HCT116 (cell line): ENCODE measurements around the gene CDK5R1. TPM values are rescaled to one million over a fixed set of nuclear protein-coding genes. Genes with fewer than 3 reads are reported as not detected.

ENCODE experiments used
- ATAC-seq: fragments of 200-7000 bp; cut with Tn5 transposase; 2 replicates; pipeline ENCODE4 v1.9.1; 2020; ENCODE audit warnings: mild to moderate bottlenecking, moderate library complexity
- BruUV-seq: library from RNA; stranded (reverse); fragments of 400-500 nt; replicated peaks from 2 replicates; lab custom pipeline; 2021; lab: Mats Ljungman, UMichigan
- CTCF ChIA-PET: fragments of 300-600 bp; sonication (Branson Sonifier 250); formaldehyde crosslinking; loops from one replicate; lab custom pipeline; 2021; ENCODE audit warnings: antibody characterized with exemption; lab: Charles Lee
- POLR2A ChIA-PET: fragments of 300-600, 350-600 bp; sonication (Branson Sonifier 250); formaldehyde crosslinking; loops from one replicate; lab custom pipeline; 2021; ENCODE audit warnings: antibody characterized with exemption; lab: Charles Lee
- RAD21 ChIA-PET, 2 experiments: fragments of 300-600 bp; sonication (Branson Sonifier 250); formaldehyde crosslinking; loops; one replicate each; lab custom pipeline; 2023; ENCODE audit warnings: low total read pairs in 2 of 2; ENCODE audit not compliant: uncharacterized antibody in 2 of 2, unreplicated experiment in 2 of 2, low non-redundant PET in 1 of 2; lab: Charles Lee
- DNase-seq: peaks from one replicate; pipeline ENCODE4 v3.0.0-alpha.2; 2010; ENCODE audit warnings: low read depth, low spot score
- H2AFZ ChIP-seq: fragments of 200-600 bp; shearing (Covaris generic), sonication (generic); 2 replicates; pipeline ENCODE4 v1.6.1; 2017; ENCODE audit warnings: low read depth, mixed run types, mixed read lengths, antibody characterized with exemption, low read length; ENCODE audit not compliant: poor library complexity, severe bottlenecking
- H3K27ac ChIP-seq: 2 replicates; pipeline ENCODE4 v1.5.1; 2012; ENCODE audit warnings: low read depth, low read length
- H3K27me3 ChIP-seq: fragments of 200-600 bp; sonication (generic); 2 replicates; pipeline ENCODE4 v1.6.1; 2016; ENCODE audit warnings: mixed run types, low read length, mixed read lengths; ENCODE audit not compliant: insufficient read depth
- H3K36me3 ChIP-seq, 2 experiments: fragments of 200-500 bp in 1 of 2; fragments of 200-600 bp in 1 of 2; sonication (Bioruptor generic) in 1 of 2; sonication (generic) in 1 of 2; 2 replicates each; pipeline versions ENCODE4 v1.5.1 to v1.6.1; 2014 to 2016; ENCODE audit warnings: low read length in 2 of 2, inconsistent platforms in 1 of 2, mixed read lengths in 1 of 2, mixed run types in 1 of 2; ENCODE audit not compliant: insufficient read depth in 2 of 2, control insufficient read depth in 1 of 2
- H3K4me1 ChIP-seq, 2 experiments: fragments of 200-600 bp in 1 of 2; sonication (generic) in 1 of 2; 2 replicates each; pipeline versions ENCODE4 v1.5.1 to v1.6.1; 2012 to 2017; ENCODE audit warnings: low read length in 2 of 2, inconsistent platforms in 1 of 2, mild to moderate bottlenecking in 1 of 2, mixed read lengths in 1 of 2, mixed run types in 1 of 2, moderate library complexity in 1 of 2; ENCODE audit not compliant: insufficient read depth in 2 of 2, control insufficient read depth in 1 of 2
- H3K4me2 ChIP-seq: fragments of 200-600 bp; sonication (generic); 2 replicates; pipeline ENCODE4 v1.6.1; 2017; ENCODE audit warnings: mixed run types, low read length, mixed read lengths
- H3K4me3 ChIP-seq, 2 experiments: fragments of 200-600 bp in 1 of 2; sonication (generic) in 1 of 2; replicated peaks in 1 of 2; 2 replicates each; pipeline ENCODE4 v1.5.1; 2011 to 2016; ENCODE audit warnings: low read length in 2 of 2, control low read depth in 1 of 2, low read depth in 1 of 2, mild to moderate bottlenecking in 1 of 2, mixed read lengths in 1 of 2, mixed run types in 1 of 2
- H3K79me2 ChIP-seq: fragments of 200-600 bp; sonication (generic); 2 replicates; pipeline ENCODE4 v1.6.1; 2017; ENCODE audit warnings: mild to moderate bottlenecking, mixed run types, low read length, moderate library complexity, mixed read lengths; ENCODE audit not compliant: insufficient read depth
- H3K9ac ChIP-seq: fragments of 200-600 bp; sonication (generic); 2 replicates; pipeline ENCODE4 v1.6.1; 2016; ENCODE audit warnings: low read length, mixed read lengths
- H3K9me2 ChIP-seq: fragments of 200-600 bp; sonication (generic), shearing (Covaris generic); 2 replicates; pipeline ENCODE4 v1.6.1; 2017; ENCODE audit warnings: mixed run types, mild to moderate bottlenecking, moderate library complexity; ENCODE audit not compliant: insufficient read depth
- H3K9me3 ChIP-seq, 2 experiments: fragments of 200-500 bp in 1 of 2; fragments of 200-600 bp in 1 of 2; sonication (Bioruptor generic) in 1 of 2; sonication (generic) in 1 of 2; 2 replicates each; pipeline ENCODE4 v1.6.1; 2014 to 2017; ENCODE audit warnings: low read length in 2 of 2, mixed read lengths in 2 of 2, inconsistent platforms in 1 of 2, low read depth in 1 of 2, mild to moderate bottlenecking in 1 of 2, mixed run types in 1 of 2, moderate library complexity in 1 of 2; ENCODE audit not compliant: control insufficient read depth in 1 of 2, insufficient read depth in 1 of 2
- H4K20me1 ChIP-seq: fragments of 200-600 bp; sonication (generic), shearing (Covaris generic); 2 replicates; pipeline ENCODE4 v1.6.1; 2017; ENCODE audit warnings: mixed run types, mild to moderate bottlenecking, moderate library complexity; ENCODE audit not compliant: insufficient read depth
- CEBPB ChIP-seq: IDR thresholded peaks from 2 replicates; pipeline ENCODE4 v1.6.1; 2012; ENCODE audit warnings: low read depth
- EGR1 ChIP-seq: IDR thresholded peaks from 2 replicates; pipeline ENCODE4 v1.6.1; 2012; ENCODE audit warnings: low read depth
- ELF1 ChIP-seq: IDR thresholded peaks from 2 replicates; pipeline ENCODE4 v1.6.1; 2012; ENCODE audit warnings: low read depth, borderline replicate concordance
- JUND ChIP-seq: IDR thresholded peaks from 2 replicates; pipeline ENCODE4 v1.6.1; 2012
- POLR2AphosphoS5 ChIP-seq: IDR thresholded peaks from 2 replicates; pipeline ENCODE4 v1.6.1; 2011; ENCODE audit warnings: mild to moderate bottlenecking, low read depth, low read length, moderate library complexity
- RAD21 ChIP-seq: IDR thresholded peaks from 2 replicates; pipeline ENCODE4 v1.6.1; 2012; ENCODE audit warnings: low read depth, mild to moderate bottlenecking
- SIN3A ChIP-seq: IDR thresholded peaks from 2 replicates; pipeline ENCODE4 v1.6.1; 2012; ENCODE audit warnings: low read depth
- SP1 ChIP-seq: IDR thresholded peaks from 2 replicates; pipeline ENCODE4 v1.6.1; 2012; ENCODE audit warnings: low read depth
- TCF7L2 ChIP-seq: IDR thresholded peaks from 2 replicates; pipeline ENCODE4 v1.7.0; 2011; ENCODE audit warnings: borderline replicate concordance, inconsistent platforms; ENCODE audit not compliant: insufficient read depth, insufficient read length; ENCODE audit errors: extremely low read depth
- YY1 ChIP-seq: IDR thresholded peaks from 2 replicates; pipeline ENCODE4 v1.6.1; 2011; ENCODE audit warnings: low read length, low read depth, moderate library complexity, mild to moderate bottlenecking; ENCODE audit not compliant: insufficient replicate concordance; ENCODE audit errors: extremely low read depth
- ZNF274 ChIP-seq: fragments of 200-500 bp; sonication (Bioruptor generic); IDR thresholded peaks from 2 replicates; pipeline ENCODE4 v1.6.1; 2014; ENCODE audit warnings: mild to moderate bottlenecking, low read depth, low read length, inconsistent platforms
- intact Hi-C: fragments of 100-400 bp; cut with micrococcal nuclease; formaldehyde crosslinking; loops from 2 replicates; pipeline ENCODE4 v1.10.0; 2022
- total RNA-seq: library from RNA; stranded (reverse); gene quantifications from one replicate; pipeline ENCODE4 v1.2.1, GENCODE V29; 2021; ENCODE audit not compliant: unreplicated experiment
- TF ChIP-seq, protein P1 (sequence below): IDR thresholded peaks from 2 replicates; pipeline ENCODE4 v1.6.1; 2012
- TF ChIP-seq, protein P2 (sequence below), 3 experiments: fragments of 200-600 bp in 1 of 3; sonication (generic) in 1 of 3; IDR thresholded peaks in 2 of 3; conservative IDR thresholded peaks in 1 of 3; 2 replicates each; pipeline ENCODE4 v1.5.1; 2012 to 2017; ENCODE audit warnings: low read depth in 2 of 3, low read length in 2 of 3, antibody characterized with exemption in 1 of 3, borderline replicate concordance in 1 of 3, control low read depth in 1 of 3, mild to moderate bottlenecking in 1 of 3, mixed read lengths in 1 of 3, mixed run types in 1 of 3, moderate library complexity in 1 of 3; ENCODE audit not compliant: insufficient read depth in 1 of 3

Gene CDK5R1
- total RNA-seq, 1 experiment from 2014 or later = 5.4 TPM

GRCh38 chr17:32504166-32504990 is 17.6 kb downstream of the CDK5R1 start:
- H3K9ac ChIP-seq = no peak overlapping the region; the same call in 1 of the 2 replicates
- H3K27me3 ChIP-seq = no peaks in the 10 kb centered on the region
- H3K9me2 ChIP-seq = no peaks in the 10 kb centered on the region
- DNase-seq (no peak), ATAC-seq (peak; percentile 61; the same call in 1 of the 2 replicates)
- ChIA-PET RAD21 (no interaction called here), CTCF (no interaction called here), POLR2A (no interaction called here)
- peaks cover 16 to 24% of the 10 kb centered on the region in 2 experiments for H3K4me1 ChIP-seq
- H3K36me3 ChIP-seq = no peaks in the 10 kb centered on the region
- H4K20me1 ChIP-seq = no peaks in the 10 kb centered on the region
- no TSS peak for BruUV-seq
- 0 out of 2 replicates have a peak, but pooled peaks have one; percentile 18 for TF ChIP-seq JUND
- peak; percentile 46; the same call in 1 of the 2 replicates for TF ChIP-seq SP1
- peak; percentile 68 for TF ChIP-seq EGR1
- TF ChIP-seq, protein P1, sequence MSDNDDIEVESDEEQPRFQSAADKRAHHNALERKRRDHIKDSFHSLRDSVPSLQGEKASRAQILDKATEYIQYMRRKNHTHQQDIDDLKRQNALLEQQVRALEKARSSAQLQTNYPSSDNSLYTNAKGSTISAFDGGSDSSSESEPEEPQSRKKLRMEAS = peak; percentile 47
- no peak for TF ChIP-seq RAD21
- H2AFZ ChIP-seq = no peak overlapping the region
- H3K27ac ChIP-seq = no peak overlapping the region
- H3K4me2 ChIP-seq = peak overlapping the region; percentile 72
- H3K9me3 ChIP-seq = no peaks in the 10 kb centered on the region
- no peaks in the 10 kb centered on the region for H3K79me2 ChIP-seq
- intact Hi-C loops = no loop called here
- peak overlapping the region in 1 of 2 experiments; percentile 39; a peak in 2 of 4 replicates for H3K4me3 ChIP-seq

GRCh38 chr17:32508926-32509325 is 22.1 kb downstream of the CDK5R1 start:
- H3K36me3 ChIP-seq = no peaks in the 10 kb centered on the region
- H2AFZ ChIP-seq = no peak overlapping the region
- CTCF ChIA-PET = no interaction called here
- no peak overlapping the region for H3K4me2 ChIP-seq
- no peak overlapping the region for H3K4me3 ChIP-seq
- H3K4me1 ChIP-seq = peaks cover 7 to 10% of the 10 kb centered on the region in 2 experiments
- intact Hi-C loops = no loop called here
- H3K27ac ChIP-seq = no peak overlapping the region
- H3K9me2 ChIP-seq = no peaks in the 10 kb centered on the region
- no peaks in the 10 kb centered on the region for H3K79me2 ChIP-seq
- DNase-seq (no peak), ATAC-seq (no peak)
- no TSS peak for BruUV-seq
- H3K9ac ChIP-seq = no peak overlapping the region
- POLR2A ChIA-PET = no interaction called here
- TF ChIP-seq, protein P2, sequence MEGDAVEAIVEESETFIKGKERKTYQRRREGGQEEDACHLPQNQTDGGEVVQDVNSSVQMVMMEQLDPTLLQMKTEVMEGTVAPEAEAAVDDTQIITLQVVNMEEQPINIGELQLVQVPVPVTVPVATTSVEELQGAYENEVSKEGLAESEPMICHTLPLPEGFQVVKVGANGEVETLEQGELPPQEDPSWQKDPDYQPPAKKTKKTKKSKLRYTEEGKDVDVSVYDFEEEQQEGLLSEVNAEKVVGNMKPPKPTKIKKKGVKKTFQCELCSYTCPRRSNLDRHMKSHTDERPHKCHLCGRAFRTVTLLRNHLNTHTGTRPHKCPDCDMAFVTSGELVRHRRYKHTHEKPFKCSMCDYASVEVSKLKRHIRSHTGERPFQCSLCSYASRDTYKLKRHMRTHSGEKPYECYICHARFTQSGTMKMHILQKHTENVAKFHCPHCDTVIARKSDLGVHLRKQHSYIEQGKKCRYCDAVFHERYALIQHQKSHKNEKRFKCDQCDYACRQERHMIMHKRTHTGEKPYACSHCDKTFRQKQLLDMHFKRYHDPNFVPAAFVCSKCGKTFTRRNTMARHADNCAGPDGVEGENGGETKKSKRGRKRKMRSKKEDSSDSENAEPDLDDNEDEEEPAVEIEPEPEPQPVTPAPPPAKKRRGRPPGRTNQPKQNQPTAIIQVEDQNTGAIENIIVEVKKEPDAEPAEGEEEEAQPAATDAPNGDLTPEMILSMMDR (IDR thresholded peaks at IDR 0.05 in 2 of 3, conservative IDR thresholded peaks at IDR 0.05 in 1 of 3; ENCODE audit: borderline replicate concordance in 1 of 3, insufficient read depth in 1 of 3, low read depth in 2 of 3, low read length in 2 of 3) = no peak
- no peak for TF ChIP-seq POLR2AphosphoS5
- no peak for TF ChIP-seq SIN3A
- TF ChIP-seq ZNF274 = no peak
- TF ChIP-seq YY1 = no peak
- no peak for TF ChIP-seq TCF7L2
- no peak for TF ChIP-seq ELF1
- no peak for TF ChIP-seq CEBPB
- H4K20me1 ChIP-seq = no peaks in the 10 kb centered on the region
- H3K27me3 ChIP-seq = no peaks in the 10 kb centered on the region
- no peaks in the 10 kb centered on the region for H3K9me3 ChIP-seq
- RAD21 ChIA-PET = no interaction called here
